Coronary artery (tissue), 2 donors: ENCODE measurements around the gene DIP2A.

ENCODE experiments used
- DNase-seq: peaks from one replicate; pipeline ENCODE4 v3.0.0-alpha.2; 2017; ENCODE audit warnings: low spot score
- H3K27ac ChIP-seq, 2 donors: fragments of 200-600 bp; sonication (generic); one replicate each; pipeline ENCODE4 v1.5.1; 2016 to 2019
- H3K4me3 ChIP-seq: fragments of 200-600 bp; sonication (generic); 2 replicates; pipeline ENCODE4 v1.5.1; 2016; ENCODE audit warnings: mild to moderate bottlenecking, moderate library complexity
- CTCF ChIP-seq: fragments of 200-600 bp; sonication (generic); IDR thresholded peaks from one replicate; pipeline ENCODE4 v1.5.1; 2019; ENCODE audit warnings: antibody characterized with exemption

Gene DIP2A

GRCh38 chr21:46437511-46437910, 21.2 kb upstream of the DIP2A start:
- no peak overlapping the region for H3K4me3 ChIP-seq
- no peak for DNase-seq
- H3K27ac ChIP-seq: no peak overlapping the region
- TF ChIP-seq CTCF: no peak

GRCh38 chr21:46438241-46438640, 20.4 kb upstream of the DIP2A start:
- Histone ChIP-seq H3K27ac (no peak overlapping the region), H3K4me3 (no peak overlapping the region)
- DNase-seq: no peak
- no peak for TF ChIP-seq CTCF

GRCh38 chr21:46439906-46440305, 18.8 kb upstream of the DIP2A start:
- no peak for TF ChIP-seq CTCF
- DNase-seq: no peak
- no peak overlapping the region for H3K4me3 ChIP-seq
- no peak overlapping the region for H3K27ac ChIP-seq

- no peak for DNase-seq
- no peak overlapping the region for H3K27ac ChIP-seq
- no peak for TF ChIP-seq CTCF
- no peak overlapping the region for H3K4me3 ChIP-seq
Measured at GRCh38 chr21:46441331-46441730, 17.4 kb upstream of the DIP2A start.

- no peak for DNase-seq
- Histone ChIP-seq H3K27ac (no peak overlapping the region), H3K4me3 (no peak overlapping the region)
- TF ChIP-seq CTCF: no peak
Measured at GRCh38 chr21:46441961-46442498, 16.7 kb upstream of the DIP2A start.

- no peak for DNase-seq
- Histone ChIP-seq H3K4me3 (no peak overlapping the region), H3K27ac (no peak overlapping the region)
- TF ChIP-seq CTCF: no peak
Measured at GRCh38 chr21:46442938-46443337, 15.8 kb upstream of the DIP2A start.

- no peak for TF ChIP-seq CTCF
- no peak overlapping the region for H3K4me3 ChIP-seq
- H3K27ac ChIP-seq: no peak overlapping the region
- no peak for DNase-seq
Measured at GRCh38 chr21:46443910-46444309, 14.8 kb upstream of the DIP2A start.
